HepG2 (cell line): ENCODE data around the gene PDLIM7. TPM values are rescaled to one million over a fixed set of nuclear protein-coding genes. Genes with fewer than 3 reads are reported as not detected.

Experiments
- ATAC-seq: fragments of 200-7000 bp; cut with Tn5 transposase; 3 replicates; pipeline ENCODE4 v1.9.1; 2020; ENCODE audit warnings: mild to moderate bottlenecking, moderate library complexity
- BruUV-seq: library from RNA; stranded (reverse); fragments of 400-500 nt; replicated peaks from 2 replicates; lab custom pipeline; 2021; lab: Mats Ljungman, UMichigan
- CTCF ChIA-PET: fragments of 300-600 bp; formaldehyde crosslinking; extraction: SDS; loops from one replicate; lab custom pipeline; 2021; ENCODE audit warnings: low total read pairs, inconsistent platforms, low intra/inter-chr PET ratio; lab: Yijun Ruan, JAX
- POLR2A ChIA-PET: fragments of 350-600 bp; sonication (Branson Sonifier 250); formaldehyde crosslinking; loops from one replicate; lab custom pipeline; 2020; ENCODE audit warnings: antibody characterized with exemption, inconsistent platforms; lab: Yijun Ruan, JAX
- DNase-seq: peaks from one replicate; pipeline ENCODE4 v3.0.0-alpha.2; 2015; ENCODE audit warnings: low spot score
- FAIRE-seq: peaks from 3 replicates; lab custom pipeline; 2011; peaks lifted over from hg19 to GRCh38; lab: Jason Lieb, UNC
- H2AFZ ChIP-seq: one replicate; pipeline ENCODE4 v1.6.1; 2011; ENCODE audit warnings: low read length, inconsistent platforms
- H3K27ac ChIP-seq: fragments of 300-600 bp; 3 replicates; pipeline ENCODE4 v1.8.0; 2011; ENCODE audit warnings: mixed run types, mild to moderate bottlenecking, mixed read lengths, low read length, inconsistent platforms; ENCODE audit not compliant: insufficient read depth; ENCODE audit errors: extremely low read length
- H3K27me3 ChIP-seq, 2 experiments: fragments of 200-600 bp in 1 of 2; 2 replicates in 1 of 2; 3 replicates in 1 of 2; pipeline versions ENCODE4 v1.6.0 to v1.8.0; 2011; ENCODE audit warnings: low read length in 2 of 2, mild to moderate bottlenecking in 2 of 2, moderate library complexity in 2 of 2, inconsistent platforms in 1 of 2; ENCODE audit not compliant: insufficient read depth in 2 of 2, control insufficient read depth in 1 of 2
- H3K36me3 ChIP-seq, 2 experiments: fragments of 200-600 bp in 1 of 2; replicated peaks in 1 of 2; 2 replicates in 1 of 2; 3 replicates in 1 of 2; pipeline versions ENCODE4 v1.5.1 to v1.8.0; 2011; ENCODE audit warnings: low read length in 2 of 2, inconsistent platforms in 1 of 2; ENCODE audit not compliant: insufficient read depth in 2 of 2, control insufficient read depth in 1 of 2
- H3K4me1 ChIP-seq: 2 replicates; pipeline ENCODE4 v1.5.1; 2012; ENCODE audit warnings: low read length, inconsistent platforms; ENCODE audit not compliant: insufficient read depth
- H3K4me2 ChIP-seq: 2 replicates; pipeline ENCODE4 v1.6.0; 2011; ENCODE audit warnings: low read depth, low read length, inconsistent platforms
- H3K4me3 ChIP-seq, 3 experiments: fragments of 200-600 bp in 1 of 3; sonication (generic), shearing (Covaris generic) in 1 of 3; replicated peaks in 1 of 3; 2 replicates each; pipeline ENCODE4 v1.5.1; 2011 to 2016; ENCODE audit warnings: low read length in 3 of 3, inconsistent platforms in 2 of 3, low read depth in 2 of 3, mild to moderate bottlenecking in 2 of 3, control low read depth in 1 of 3, mixed read lengths in 1 of 3; ENCODE audit not compliant: insufficient read depth in 1 of 3
- H3K79me2 ChIP-seq: one replicate; pipeline ENCODE4 v1.6.1; 2011; ENCODE audit warnings: low read length, inconsistent platforms; ENCODE audit not compliant: insufficient read depth
- H3K9ac ChIP-seq: 2 replicates; pipeline ENCODE4 v1.6.0; 2011; ENCODE audit warnings: mild to moderate bottlenecking, low read depth, low read length, inconsistent platforms; ENCODE audit not compliant: insufficient read depth
- H3K9me3 ChIP-seq: 2 replicates; pipeline ENCODE4 v1.5.1; 2012; ENCODE audit warnings: mild to moderate bottlenecking, low read length
- H4K20me1 ChIP-seq: 2 replicates; pipeline ENCODE4 v1.6.0; 2011; ENCODE audit warnings: inconsistent platforms, mild to moderate bottlenecking, low read length, moderate library complexity; ENCODE audit not compliant: insufficient read depth
- ARNT2 ChIP-seq: sonication (generic); formaldehyde crosslinking; IDR thresholded peaks from 2 replicates; pipeline ENCODE4 v1.8.0; 2022; ENCODE audit warnings: mild to moderate bottlenecking, low read depth, missing genetic modification reagents, moderate library complexity
- CCDC6 ChIP-seq: sonication (generic); formaldehyde crosslinking; IDR thresholded peaks from 2 replicates; pipeline ENCODE4 v1.8.1; 2022; ENCODE audit warnings: mild to moderate bottlenecking, missing genetic modification reagents, moderate library complexity
- DMAP1 ChIP-seq: IDR thresholded peaks from 2 replicates; pipeline ENCODE4 v1.6.1; 2016
- HNRNPLL ChIP-seq: fragments of 200-400 bp; formaldehyde crosslinking; IDR thresholded peaks from 2 replicates; pipeline ENCODE4 v1.6.1; 2017; ENCODE audit warnings: mild to moderate bottlenecking, low read depth, low read length; ENCODE audit not compliant: poor library complexity, severe bottlenecking
- NFYB ChIP-seq: sonication (generic); formaldehyde crosslinking; IDR thresholded peaks from 2 replicates; pipeline ENCODE4 v1.4.0; 2020; ENCODE audit warnings: missing genetic modification reagents
- POLR2G ChIP-seq: fragments of 200-400 bp; formaldehyde crosslinking; IDR thresholded peaks from 2 replicates; pipeline ENCODE4 v1.6.1; 2018; ENCODE audit warnings: mild to moderate bottlenecking, low read depth, low read length, moderate library complexity
- RAD21 ChIP-seq: fragments of 450-650 bp; formaldehyde crosslinking; IDR thresholded peaks from 2 replicates; pipeline ENCODE4 v1.5.0; 2020; ENCODE audit warnings: mild to moderate bottlenecking
- SP1 ChIP-seq, 2 experiments: fragments of 450-650 bp in 1 of 2; sonication (generic) in 1 of 2; formaldehyde crosslinking in 1 of 2; IDR thresholded peaks; 2 replicates each; pipeline versions ENCODE4 v1.4.0 to v1.6.1; 2016 to 2020; ENCODE audit warnings: missing genetic modification reagents in 1 of 2
- TBP ChIP-seq: sonication (generic); formaldehyde crosslinking; IDR thresholded peaks from 2 replicates; pipeline ENCODE4 v1.5.0; 2020; ENCODE audit warnings: missing genetic modification reagents
- TFDP1 ChIP-seq: IDR thresholded peaks from 2 replicates; pipeline ENCODE4 v1.6.1; 2016; ENCODE audit warnings: missing compliant biosample characterization, missing genetic modification reagents, borderline replicate concordance
- THYN1 ChIP-seq: sonication (generic); formaldehyde crosslinking; IDR thresholded peaks from 2 replicates; pipeline ENCODE4 v1.8.1; 2023; ENCODE audit warnings: low read depth, mild to moderate bottlenecking, moderate library complexity, missing genetic modification reagents, borderline replicate concordance
- ZBTB43 ChIP-seq: sonication (generic); formaldehyde crosslinking; conservative IDR thresholded peaks from 2 replicates; pipeline ENCODE4 v1.4.0; 2020; ENCODE audit warnings: missing genetic modification reagents
- ZBTB44 ChIP-seq: sonication (generic); formaldehyde crosslinking; IDR thresholded peaks from 2 replicates; pipeline ENCODE4 v1.4.0; 2020; ENCODE audit warnings: missing genetic modification reagents
- ZFY ChIP-seq: sonication (generic); formaldehyde crosslinking; IDR thresholded peaks from 2 replicates; pipeline ENCODE4 v1.4.0; 2020; ENCODE audit warnings: missing genetic modification reagents
- ZNF598 ChIP-seq: sonication (generic); formaldehyde crosslinking; IDR thresholded peaks from 2 replicates; pipeline ENCODE4 v1.5.1; 2020; ENCODE audit warnings: mild to moderate bottlenecking, missing genetic modification reagents, borderline replicate concordance
- WGBS: methylation state at CpG from one replicate; pipeline ENCODE4 v1.1.6; 2017; ENCODE audit warnings: low lambda C conversion rate; 5-methylcytosine and 5-hydroxymethylcytosine counted together
- in situ Hi-C: cut with HindIII; loops from 2 replicates; pipeline ENCODE4 v1.10.0; 2017; ENCODE audit warnings: low pct_unique_long_range_greater_than_20kb; ENCODE audit not compliant: extremely low pct_ligation_motif_present
- intact Hi-C: fragments of 100-400 bp; cut with micrococcal nuclease; formaldehyde crosslinking; loops from one replicate; pipeline ENCODE4 v1.10.0; 2022; ENCODE audit not compliant: unreplicated experiment
- polyA plus RNA-seq, 8 experiments: library from polyadenylated mRNA; depleted of rRNA in 3 of 8; stranded (reverse) in 7 of 8; unstranded in 1 of 8; fragments of >200 nt; fragmentation: Illumina TruSeq in 4 of 8; extraction: Trizol in 4 of 8; gene quantifications; 2 replicates each; pipeline versions ENCODE4 v1.2.1 to v1.2.3, GENCODE V29; 2011 to 2016; ENCODE audit warnings: low read depth in 4 of 8, missing spikeins in 1 of 8, mixed read lengths in 1 of 8; ENCODE audit not compliant: insufficient read depth in 1 of 8
- total RNA-seq, 5 experiments: library from RNA; depleted of rRNA; stranded (reverse); fragments of >200 nt; fragmentation: Illumina TruSeq; extraction: Trizol; gene quantifications; 2 replicates each; pipeline ENCODE4 v1.2.3, GENCODE V29; 2016; ENCODE audit warnings: low read depth in 1 of 5
- TF ChIP-seq, protein P1 (sequence below): IDR thresholded peaks from 2 replicates; pipeline ENCODE4 v1.6.1; 2012; ENCODE audit warnings: inconsistent platforms
- TF ChIP-seq, protein P2 (sequence below): sonication (generic); formaldehyde crosslinking; IDR thresholded peaks from 2 replicates; pipeline ENCODE4 v1.4.0; 2020; ENCODE audit warnings: mild to moderate bottlenecking, missing genetic modification reagents

PDLIM7 gene
- total and polyA plus RNA-seq, 2 of the 13 experiments (the other 11 are each of a cell fraction or from before 2014, with no cell fraction given), result 21.1 to 31.3 TPM

- 3% methylated on average over 6 of the region's 93 CpGs for WGBS
- H3K4me3 ChIP-seq, result peak overlapping the region; percentile 65 to 77 (median 73)
- H3K79me2 ChIP-seq, result peaks cover 3% of the 10 kb centered on the region
- no peaks in the 10 kb centered on the region for H3K9me3 ChIP-seq
- in situ Hi-C loops, result loop anchor here (25.0 kb wide), 1 partner anchor 360 kb away; no protein-coding TSS in a partner anchor
- POLR2A ChIA-PET, result interaction anchor here (1.0 to 2.8 kb wide), 6 partner anchors 15 to 94 kb away, joined by 3 to 17 read pairs (median 7); no protein-coding TSS in a partner anchor
- ATAC-seq, result peak; percentile 26
- peaks cover 9% of the 10 kb centered on the region; the same call in 1 of the 2 replicates for H4K20me1 ChIP-seq
- no peaks in the 10 kb centered on the region for H3K36me3 ChIP-seq
- CTCF ChIA-PET, result no interaction called here
- H2AFZ ChIP-seq, result no peak overlapping the region
- BruUV-seq, result TSS peak; percentile 42
- peak; percentile 25 for DNase-seq
- intact Hi-C loops, result no loop called here
- peaks cover 56% of the 10 kb centered on the region for H3K4me1 ChIP-seq
- peak overlapping the region; percentile 67 for H3K9ac ChIP-seq
- no peak for FAIRE-seq
- peak overlapping the region; percentile 92 for H3K4me2 ChIP-seq
- no peak overlapping the region for H3K27ac ChIP-seq
- no peaks in the 10 kb centered on the region for H3K27me3 ChIP-seq
- TF ChIP-seq TBP (CRISPR knock-in tag), result no peak
- TF ChIP-seq, protein P1, sequence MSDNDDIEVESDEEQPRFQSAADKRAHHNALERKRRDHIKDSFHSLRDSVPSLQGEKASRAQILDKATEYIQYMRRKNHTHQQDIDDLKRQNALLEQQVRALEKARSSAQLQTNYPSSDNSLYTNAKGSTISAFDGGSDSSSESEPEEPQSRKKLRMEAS, result peak; percentile 67
- 0 out of 2 replicates have a peak, but pooled peaks have one; percentile 38 for TF ChIP-seq CCDC6 (CRISPR knock-in tag)
- TF ChIP-seq ZNF598 (CRISPR knock-in tag), result no peak
- TF ChIP-seq, protein P2, sequence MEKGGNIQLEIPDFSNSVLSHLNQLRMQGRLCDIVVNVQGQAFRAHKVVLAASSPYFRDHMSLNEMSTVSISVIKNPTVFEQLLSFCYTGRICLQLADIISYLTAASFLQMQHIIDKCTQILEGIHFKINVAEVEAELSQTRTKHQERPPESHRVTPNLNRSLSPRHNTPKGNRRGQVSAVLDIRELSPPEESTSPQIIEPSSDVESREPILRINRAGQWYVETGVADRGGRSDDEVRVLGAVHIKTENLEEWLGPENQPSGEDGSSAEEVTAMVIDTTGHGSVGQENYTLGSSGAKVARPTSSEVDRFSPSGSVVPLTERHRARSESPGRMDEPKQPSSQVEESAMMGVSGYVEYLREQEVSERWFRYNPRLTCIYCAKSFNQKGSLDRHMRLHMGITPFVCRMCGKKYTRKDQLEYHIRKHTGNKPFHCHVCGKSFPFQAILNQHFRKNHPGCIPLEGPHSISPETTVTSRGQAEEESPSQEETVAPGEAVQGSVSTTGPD, result no peak
- TF ChIP-seq ARNT2 (CRISPR knock-in tag), result 0 out of 2 replicates have a peak, but pooled peaks have one; percentile 46
- peak; percentile 44; the same call in 1 of the 2 replicates for TF ChIP-seq ZFY
- no peak for TF ChIP-seq ZBTB43 (CRISPR knock-in tag)
- TF ChIP-seq DMAP1 (CRISPR knock-in tag), result peak; percentile 11; the same call in 1 of the 2 replicates
- TF ChIP-seq THYN1, result no peak
- no peak for TF ChIP-seq RAD21
- TF ChIP-seq SP1 (IDR thresholded peaks at IDR 0.05), result no peak
- 0 out of 2 replicates have a peak, but pooled peaks have one; percentile 17 for TF ChIP-seq SP1 (CRISPR knock-in tag; IDR thresholded peaks at IDR 0.05)
- peak; percentile 26; the same call in 1 of the 2 replicates for TF ChIP-seq POLR2G
- TF ChIP-seq NFYB (CRISPR knock-in tag), result no peak
- TF ChIP-seq TFDP1, result peak; percentile 23; the same call in 1 of the 2 replicates
- no peak for TF ChIP-seq ZBTB44 (CRISPR knock-in tag)
- peak; percentile 67 for TF ChIP-seq HNRNPLL
Measured at GRCh38 chr5:177472460-177473442, 24.7 kb downstream of the PDLIM7 start.
